Body of pancreas (tissue), 4 donors: ENCODE measurements around the gene ANKRD12. TPM values are rescaled to one million over a fixed set of nuclear protein-coding genes. Genes with fewer than 3 reads are reported as not detected.

Experiments used
- ATAC-seq: fragments of 150-250 bp; one replicate; pipeline ENCODE4 v1.9.1; 2016
- DNase-seq, 4 donors: peaks; one replicate each; pipeline ENCODE4 v3.0.0-alpha.2; 2019
- H3K27ac ChIP-seq, 4 donors: fragments of 200-600 bp; sonication (generic); 1 replicate in 3 of 4; 2 replicates in 1 of 4; pipeline versions ENCODE4 v1.5.1 to v1.6.1; 2016 to 2019; ENCODE audit warnings: mild to moderate bottlenecking in 1 of 4, mixed read lengths in 1 of 4, moderate library complexity in 1 of 4
- H3K27me3 ChIP-seq, 2 donors: fragments of 200-600 bp; sonication (generic); one replicate each; pipeline ENCODE4 v1.6.0; 2016; ENCODE audit warnings: mild to moderate bottlenecking in 1 of 2
- H3K36me3 ChIP-seq, 2 donors: fragments of 200-600 bp; sonication (generic); replicated peaks in 1 of 2; 2 replicates each; pipeline ENCODE4 v1.5.1; 2016; ENCODE audit warnings: low read depth in 2 of 2; ENCODE audit not compliant: insufficient read depth in 1 of 2
- H3K4me1 ChIP-seq: fragments of 200-600 bp; sonication (generic); one replicate; pipeline ENCODE4 v1.6.0; 2016
- H3K4me3 ChIP-seq, 2 donors: fragments of 200-600 bp; sonication (generic); 1 replicate in 1 of 2; 2 replicates in 1 of 2; pipeline ENCODE4 v1.5.1; 2016 to 2019
- H3K9me3 ChIP-seq, 3 donors: fragments of 200-600 bp; sonication (generic); 1 replicate in 2 of 3; 2 replicates in 1 of 3; pipeline ENCODE4 v1.5.1; 2016
- CTCF ChIP-seq, 7 experiments: fragments of 450-650 bp in 4 of 7; fragments of 200-600 bp in 3 of 7; sonication (generic) in 3 of 7; IDR thresholded peaks; one replicate each; pipeline ENCODE4 v1.5.1; 2016 to 2019; ENCODE audit warnings: antibody characterized with exemption in 7 of 7
- POLR2A ChIP-seq, 3 donors: fragments of 450-650 bp; IDR thresholded peaks; one replicate each; pipeline ENCODE4 v1.6.1; 2016; ENCODE audit warnings: antibody characterized with exemption in 3 of 3, mild to moderate bottlenecking in 2 of 3
- WGBS, 2 donors: methylation state at CpG; one replicate each; pipeline ENCODE4 v1.1.5; 2017; 5-methylcytosine and 5-hydroxymethylcytosine counted together
- intact Hi-C: fragments of 100-400 bp; cut with DNase I; formaldehyde crosslinking; loops from one replicate; pipeline ENCODE4 v1.15.1; 2023
- total RNA-seq, 2 donors: library from RNA; depleted of rRNA; stranded (reverse); fragments of >200 nt; gene quantifications; one replicate each; pipeline ENCODE4 v1.1.0, GENCODE V29; 2016

ANKRD12 gene
- total RNA-seq, 2 donors from 2014 or later = 25.4 to 32.9 TPM

DNA sequence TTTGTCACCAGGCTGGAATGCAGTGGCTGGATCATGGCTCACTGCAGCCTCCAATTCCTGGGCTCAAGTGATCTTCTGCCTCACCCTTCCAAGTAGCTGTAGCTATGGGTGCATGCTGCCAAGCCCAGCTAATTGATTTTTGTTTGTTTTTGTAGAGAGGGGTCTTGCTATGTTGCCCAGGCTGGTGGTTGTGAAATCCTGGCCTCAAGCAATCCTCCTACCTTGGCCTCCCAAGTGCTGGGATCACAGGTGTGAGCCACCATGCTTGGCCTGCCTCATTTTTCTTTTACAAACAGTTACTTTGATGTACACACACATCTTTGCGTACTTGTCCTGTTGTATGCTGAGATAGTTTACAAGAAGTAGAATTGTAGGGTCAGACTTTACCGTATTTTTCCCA, 13.1 kb upstream of the ANKRD12 start:
- H3K4me1 ChIP-seq = peaks cover 11% of the 10 kb centered on the region

GRCh38 chr18:9124824-9125223, 11.8 kb upstream of the ANKRD12 start:
- DNase-seq (no peak), ATAC-seq (no peak)
- no peak overlapping the region for H3K4me3 ChIP-seq
- 69 to 74% methylated on average over 1 of the region's 1 CpG for WGBS, 2 donors
- H3K27ac ChIP-seq = no peak overlapping the region
- intact Hi-C loops = no loop called here
- no peak for TF ChIP-seq POLR2A (IDR thresholded peaks at IDR 0.05)
- TF ChIP-seq CTCF (IDR thresholded peaks at IDR 0.05) = no peak
- peaks cover 0 to 19% of the 10 kb centered on the region in 2 donors for H3K36me3 ChIP-seq
- peaks cover 5% of the 10 kb centered on the region for H3K4me1 ChIP-seq
- H3K9me3 ChIP-seq = no peaks in the 10 kb centered on the region
- H3K27me3 ChIP-seq = no peaks in the 10 kb centered on the region

More for the DNA sequence above, 13.1 kb upstream of the ANKRD12 start:
- intact Hi-C loops = no loop called here
- Histone ChIP-seq H3K9me3 (no peaks in the 10 kb centered on the region), H3K36me3 (peaks cover 0 to 17% of the 10 kb centered on the region in 2 donors), H3K4me3 (no peak overlapping the region), H3K27me3 (no peaks in the 10 kb centered on the region), H3K27ac (no peak overlapping the region)
- TF ChIP-seq POLR2A (IDR thresholded peaks at IDR 0.05) (no peak), CTCF (IDR thresholded peaks at IDR 0.05) (no peak)
- no peak for DNase-seq
- ATAC-seq = no peak
- 91% methylated on average over 2 of the region's 2 CpGs for WGBS, 2 donors

DNA sequence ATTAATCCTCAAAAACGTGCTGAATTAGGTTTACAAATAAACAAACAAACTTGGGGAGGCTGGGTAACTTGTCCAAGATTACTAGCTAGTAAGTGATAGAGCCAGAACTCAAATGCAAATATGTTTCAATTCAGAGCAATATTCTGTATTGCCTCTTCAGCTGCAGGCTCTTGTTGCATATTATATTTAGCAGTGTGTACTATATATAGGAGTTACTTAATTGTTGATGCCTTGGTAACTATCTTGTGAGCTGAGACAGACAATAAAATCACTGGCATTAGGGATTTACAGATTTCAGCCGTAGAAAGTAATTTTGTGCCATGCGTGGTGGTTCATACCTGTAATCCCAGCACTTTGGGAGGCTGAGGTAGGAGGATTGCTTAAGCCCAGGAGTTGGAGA, 10.2 kb upstream of the ANKRD12 start:
- DNase-seq (no peak), ATAC-seq (no peak)
- H3K4me3 ChIP-seq = no peak overlapping the region
- peaks cover 0 to 19% of the 10 kb centered on the region in 2 donors for H3K36me3 ChIP-seq
- intact Hi-C loops = no loop called here
- H3K4me1 ChIP-seq = no peaks in the 10 kb centered on the region
- no peaks in the 10 kb centered on the region for H3K9me3 ChIP-seq
- H3K27me3 ChIP-seq = no peaks in the 10 kb centered on the region
- 74 to 77% methylated on average over 3 of the region's 3 CpGs for WGBS, 2 donors
- no peak overlapping the region for H3K27ac ChIP-seq
- no peak for TF ChIP-seq CTCF (IDR thresholded peaks at IDR 0.05)
- no peak for TF ChIP-seq POLR2A (IDR thresholded peaks at IDR 0.05)

DNA sequence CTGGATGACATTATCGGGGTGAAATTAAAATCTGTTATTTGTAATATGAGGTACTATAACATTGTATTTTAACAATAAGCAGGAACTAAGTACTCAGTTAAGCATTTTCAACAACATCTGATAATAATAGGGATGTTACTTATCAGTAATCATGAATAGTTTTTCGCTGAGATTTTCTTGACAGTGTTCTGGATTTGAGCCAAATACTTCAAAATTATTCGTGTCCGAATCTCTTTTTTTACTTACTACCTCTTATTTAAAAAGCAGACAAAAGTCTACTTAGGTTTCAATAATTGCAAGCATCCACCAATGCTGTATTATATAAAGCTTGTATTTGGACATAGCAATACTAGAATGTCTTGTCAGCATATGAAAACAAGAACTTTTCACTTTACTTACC, 6.4 kb upstream of the ANKRD12 start:
- DNase-seq (no peak), ATAC-seq (no peak)
- intact Hi-C loops = no loop called here
- 71% methylated on average over 4 of the region's 4 CpGs for WGBS, 2 donors
- Histone ChIP-seq H3K4me3 (no peak overlapping the region), H3K4me1 (peaks cover 15% of the 10 kb centered on the region), H3K36me3 (peaks cover 0 to 13% of the 10 kb centered on the region in 2 donors), H3K27ac (no peak overlapping the region), H3K9me3 (no peaks in the 10 kb centered on the region), H3K27me3 (no peaks in the 10 kb centered on the region)
- TF ChIP-seq CTCF (IDR thresholded peaks at IDR 0.05) (no peak), POLR2A (IDR thresholded peaks at IDR 0.05) (no peak)

DNA sequence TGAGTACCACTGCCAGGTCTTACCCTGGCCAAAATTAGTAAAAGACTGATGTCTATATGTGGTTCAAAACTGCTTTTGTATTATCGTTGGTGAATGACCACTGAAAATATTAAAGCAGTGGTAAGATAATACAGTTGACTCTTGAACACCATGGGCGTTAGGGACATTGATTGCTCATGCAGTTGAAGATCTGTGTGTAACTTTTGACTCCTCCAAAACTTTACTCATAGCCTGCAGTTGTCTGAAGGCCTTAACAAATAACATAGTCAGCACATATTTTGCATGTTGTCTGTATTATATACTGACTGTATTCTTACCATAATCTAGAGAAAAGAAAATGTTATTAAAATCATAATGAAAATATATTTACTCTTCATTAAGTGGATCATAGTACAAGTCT, 5.8 kb upstream of the ANKRD12 start:
- H3K36me3 ChIP-seq = peaks cover 0 to 13% of the 10 kb centered on the region in 2 donors
- 43 to 56% methylated on average over 2 of the region's 2 CpGs for WGBS, 2 donors
- intact Hi-C loops = no loop called here
- H3K4me1 ChIP-seq = peaks cover 22% of the 10 kb centered on the region
- H3K27ac ChIP-seq = no peak overlapping the region
- DNase-seq = no peak
- H3K27me3 ChIP-seq = no peaks in the 10 kb centered on the region
- no peaks in the 10 kb centered on the region for H3K9me3 ChIP-seq
- no peak overlapping the region for H3K4me3 ChIP-seq
- TF ChIP-seq CTCF (IDR thresholded peaks at IDR 0.05) = no peak
- TF ChIP-seq POLR2A (IDR thresholded peaks at IDR 0.05) = no peak
- ATAC-seq = no peak
